ENCODE data around the gene ZMAT5.
"Not testable (repeated sequence)": the region's sequence is repeated elsewhere in the genome, so short reads cannot be mapped to it uniquely, and the experiment has no call there.

ZMAT5 gene

GRCh38 chr22:29756341-29756740, 10.5 kb downstream of the ZMAT5 start:
- no peak for TF ChIP-seq CTCF (conservative IDR thresholded peaks at IDR 0.05; ENCODE audit: low read depth, low read length)
- H3K4me3 ChIP-seq (ENCODE audit: low read depth, low read length), result no peak overlapping the region
- no peak for DNase-seq (ENCODE audit: low read depth)

- no peak for TF ChIP-seq CTCF (conservative IDR thresholded peaks at IDR 0.05; ENCODE audit: low read depth, low read length)
- DNase-seq (ENCODE audit: low read depth), result no peak
- H3K4me3 ChIP-seq (ENCODE audit: low read depth, low read length), result no peak overlapping the region
Measured at GRCh38 chr22:29755889-29756288, 10.9 kb downstream of the ZMAT5 start.

GRCh38 chr22:29754658-29755395, 12.0 kb downstream of the ZMAT5 start:
- H3K4me3 ChIP-seq (ENCODE audit: low read depth, low read length); DNase-seq (ENCODE audit: low read depth): not testable (repeated sequence)

GRCh38 chr22:29753808-29754657, 12.8 kb downstream of the ZMAT5 start:
- no peak overlapping the region for H3K4me3 ChIP-seq (ENCODE audit: low read depth, low read length)
- DNase-seq (ENCODE audit: low read depth), result no peak
- no peak for TF ChIP-seq CTCF (conservative IDR thresholded peaks at IDR 0.05; ENCODE audit: low read depth, low read length)

GRCh38 chr22:29751669-29752068, 15.1 kb downstream of the ZMAT5 start:
- TF ChIP-seq CTCF (conservative IDR thresholded peaks at IDR 0.05; ENCODE audit: low read depth, low read length), result no peak
- DNase-seq (ENCODE audit: low read depth), result peak; percentile 5
- H3K4me3 ChIP-seq (ENCODE audit: low read depth, low read length), result no peak overlapping the region

GRCh38 chr22:29750559-29751538, 16.0 kb downstream of the ZMAT5 start:
- peak; percentile 61 for DNase-seq (ENCODE audit: low read depth)
- TF ChIP-seq CTCF (conservative IDR thresholded peaks at IDR 0.05; ENCODE audit: low read depth, low read length), result no peak
- no peak overlapping the region for H3K4me3 ChIP-seq (ENCODE audit: low read depth, low read length)

GRCh38 chr22:29750029-29750428, 16.8 kb downstream of the ZMAT5 start:
- TF ChIP-seq CTCF (conservative IDR thresholded peaks at IDR 0.05; ENCODE audit: low read depth, low read length), result no peak
- no peak overlapping the region for H3K4me3 ChIP-seq (ENCODE audit: low read depth, low read length)

More at GRCh38 chr22:29750029-29750428, 16.8 kb downstream of the ZMAT5 start:
- DNase-seq (ENCODE audit: low read depth), result no peak
